HepG2 (cell line): ENCODE results near the gene MYOM1. TPM values are rescaled to one million over a fixed set of nuclear protein-coding genes. Genes with fewer than 3 reads are reported as not detected.

Experiments
- ARID2 ChIP-seq: sonication (generic); formaldehyde crosslinking; IDR thresholded peaks from 2 replicates; pipeline ENCODE4 v1.8.1; 2022; ENCODE audit warnings: mild to moderate bottlenecking, missing genetic modification reagents, borderline replicate concordance
- ATF3 ChIP-seq: sonication (generic); formaldehyde crosslinking; IDR thresholded peaks from 2 replicates; pipeline ENCODE4 v1.4.0; 2020; ENCODE audit warnings: missing genetic modification reagents
- ELF3 ChIP-seq: IDR thresholded peaks from 2 replicates; pipeline ENCODE4 v1.6.1; 2016; ENCODE audit warnings: missing genetic modification reagents, missing compliant biosample characterization
- EP300 ChIP-seq, 3 experiments: sonication (generic) in 1 of 3; formaldehyde crosslinking in 1 of 3; IDR thresholded peaks; 2 replicates each; pipeline versions ENCODE4 v1.5.1 to v1.6.1; 2011 to 2020; ENCODE audit warnings: low read depth in 2 of 3, low read length in 2 of 3, borderline replicate concordance in 1 of 3, improper control_type of control experiment in 1 of 3, mild to moderate bottlenecking in 1 of 3, missing genetic modification reagents in 1 of 3, moderate library complexity in 1 of 3
- FOXA3 ChIP-seq: IDR thresholded peaks from 2 replicates; pipeline ENCODE4 v1.6.1; 2016; ENCODE audit warnings: missing genetic modification reagents, missing compliant biosample characterization
- FOXP4 ChIP-seq: sonication (generic); formaldehyde crosslinking; IDR thresholded peaks from 2 replicates; pipeline ENCODE4 v1.4.0; 2020; ENCODE audit warnings: missing genetic modification reagents
- ISL2 ChIP-seq: sonication (generic); formaldehyde crosslinking; IDR thresholded peaks from 2 replicates; pipeline ENCODE4 v1.5.0; 2020; ENCODE audit warnings: missing genetic modification reagents
- MZF1 ChIP-seq: sonication (generic); formaldehyde crosslinking; IDR thresholded peaks from 2 replicates; pipeline ENCODE4 v1.8.1; 2023; ENCODE audit warnings: mild to moderate bottlenecking, missing genetic modification reagents, borderline replicate concordance
- NR1H2 ChIP-seq: sonication (generic); formaldehyde crosslinking; IDR thresholded peaks from 2 replicates; pipeline ENCODE4 v1.8.1; 2022; ENCODE audit warnings: low read depth, missing genetic modification reagents, borderline replicate concordance
- PBX2 ChIP-seq: IDR thresholded peaks from 2 replicates; pipeline ENCODE4 v1.6.1; 2016; ENCODE audit warnings: control low read depth
- SOX6 ChIP-seq, 2 experiments: fragments of 450-650 bp in 1 of 2; sonication (generic) in 1 of 2; formaldehyde crosslinking in 1 of 2; IDR thresholded peaks; 2 replicates each; pipeline versions ENCODE4 v1.4.0 to v1.6.1; 2017 to 2020; ENCODE audit warnings: antibody characterized with exemption in 1 of 2, mild to moderate bottlenecking in 1 of 2, missing genetic modification reagents in 1 of 2
- SPEN ChIP-seq: sonication (generic); formaldehyde crosslinking; IDR thresholded peaks from 2 replicates; pipeline ENCODE4 v1.5.1; 2020; ENCODE audit warnings: low read depth, mild to moderate bottlenecking, missing genetic modification reagents
- TMF1 ChIP-seq: sonication (generic); formaldehyde crosslinking; IDR thresholded peaks from 2 replicates; pipeline ENCODE4 v1.8.1; 2022; ENCODE audit warnings: low read depth, missing genetic modification reagents
- ZFX ChIP-seq: sonication (generic); formaldehyde crosslinking; IDR thresholded peaks from 2 replicates; pipeline ENCODE4 v1.4.0; 2020; ENCODE audit warnings: mild to moderate bottlenecking, low read depth, missing genetic modification reagents, moderate library complexity
- ZNF280D ChIP-seq: sonication (generic); formaldehyde crosslinking; IDR thresholded peaks from 2 replicates; pipeline ENCODE4 v1.5.1; 2020; ENCODE audit warnings: mild to moderate bottlenecking, missing genetic modification reagents
- ZNF431 ChIP-seq: sonication (generic); formaldehyde crosslinking; IDR thresholded peaks from 2 replicates; pipeline ENCODE4 v1.9.0; 2022; ENCODE audit warnings: missing genetic modification reagents, low read depth, mild to moderate bottlenecking, borderline replicate concordance
- ZNF83 ChIP-seq: sonication (generic); formaldehyde crosslinking; IDR thresholded peaks from 2 replicates; pipeline ENCODE4 v1.4.0; 2020; ENCODE audit warnings: missing genetic modification reagents, mild to moderate bottlenecking, borderline replicate concordance
- polyA plus RNA-seq, 8 experiments: library from polyadenylated mRNA; depleted of rRNA in 3 of 8; stranded (reverse) in 7 of 8; unstranded in 1 of 8; fragments of >200 nt; fragmentation: Illumina TruSeq in 4 of 8; extraction: Trizol in 4 of 8; gene quantifications; 2 replicates each; pipeline versions ENCODE4 v1.2.1 to v1.2.3, GENCODE V29; 2011 to 2016; ENCODE audit warnings: low read depth in 4 of 8, missing spikeins in 1 of 8, mixed read lengths in 1 of 8; ENCODE audit not compliant: insufficient read depth in 1 of 8
- total RNA-seq, 5 experiments: library from RNA; depleted of rRNA; stranded (reverse); fragments of >200 nt; fragmentation: Illumina TruSeq; extraction: Trizol; gene quantifications; 2 replicates each; pipeline ENCODE4 v1.2.3, GENCODE V29; 2016; ENCODE audit warnings: low read depth in 1 of 5

The MYOM1 gene
- total and polyA plus RNA-seq, 2 of the 13 experiments (the other 11 are each of a cell fraction or from before 2014, with no cell fraction given) = 0.46 to 0.98 TPM

- TF ChIP-seq ZNF83 (CRISPR knock-in tag) (no peak), ZNF431 (CRISPR knock-in tag) (no peak), PBX2 (CRISPR knock-in tag) (no peak), ZFX (no peak), MZF1 (CRISPR knock-in tag) (no peak), EP300 (IDR thresholded peaks at IDR 0.05; ENCODE audit: low read depth in 2 of 2, low read length in 2 of 2) (peak in 1 of 2 experiments; percentile 9; a peak in 1 of 4 replicates), EP300 (CRISPR knock-in tag; IDR thresholded peaks at IDR 0.05; ENCODE audit: borderline replicate concordance) (no peak), TMF1 (CRISPR knock-in tag) (no peak), NR1H2 (CRISPR knock-in tag) (no peak), ELF3 (CRISPR knock-in tag) (no peak), SOX6 (IDR thresholded peaks at IDR 0.05) (no peak), SOX6 (CRISPR knock-in tag; IDR thresholded peaks at IDR 0.05) (peak; percentile 27; the same call in 1 of the 2 replicates), SPEN (no peak), FOXA3 (CRISPR knock-in tag) (0 out of 2 replicates have a peak, but pooled peaks have one; percentile 16), ATF3 (no peak), ISL2 (CRISPR knock-in tag) (0 out of 2 replicates have a peak, but pooled peaks have one; percentile 31), ARID2 (0 out of 2 replicates have a peak, but pooled peaks have one; percentile 57), FOXP4 (CRISPR knock-in tag) (0 out of 2 replicates have a peak, but pooled peaks have one; percentile 39), ZNF280D (CRISPR knock-in tag) (no peak)
Observed at GRCh38 chr18:3184275-3184963, 35.3 kb downstream of the MYOM1 start (continued).
